Measurements from ENCODE around the gene CPE. TPM values are rescaled to one million over a fixed set of nuclear protein-coding genes. Genes with fewer than 3 reads are reported as not detected.

Gene CPE
- total and polyA plus RNA-seq, 2 donors (not counting 3 experiments of a cell fraction or from before 2014, with no cell fraction given): 2.7 to 9.2 TPM

DNA sequence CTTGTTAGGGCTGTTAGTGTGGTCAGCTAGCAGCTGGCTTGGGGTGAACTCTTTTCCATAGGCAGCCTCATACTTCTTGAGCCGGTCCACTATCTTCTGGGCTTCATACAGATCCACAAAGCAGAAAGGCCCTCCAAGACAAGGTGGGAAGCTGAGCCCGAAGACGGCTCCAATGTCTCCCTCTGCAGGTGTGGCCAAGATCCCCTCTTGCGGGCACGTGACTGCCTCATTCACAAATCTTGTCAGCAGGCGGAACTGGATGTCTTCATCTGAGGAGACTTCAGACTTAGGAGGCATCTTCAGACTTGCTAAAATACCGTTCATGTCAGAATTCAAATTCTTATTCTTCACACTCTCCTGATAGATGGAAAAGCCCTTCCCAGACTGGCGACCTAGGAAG, 25.3 kb downstream of the CPE start:
- Histone ChIP-seq H3K27me3 (ENCODE audit: control insufficient read depth in 2 of 2, insufficient read depth in 2 of 2, low read length in 2 of 2) (no peaks in the 10 kb centered on the region), H3K9me3 (replicated peaks; ENCODE audit: control insufficient read depth, insufficient read depth, low read length) (no peaks in the 10 kb centered on the region), H3K9me1 (replicated peaks; ENCODE audit: control insufficient read depth, extremely low read depth, insufficient read depth, low read length) (no peaks in the 10 kb centered on the region), H3K4me2 (ENCODE audit: insufficient read depth, low read length) (no peak overlapping the region), H3K4me3 (replicated peaks in 1 of 3; ENCODE audit: insufficient read depth in 1 of 3, low read depth in 1 of 3, low read length in 3 of 3) (no peak overlapping the region), H3K27ac (ENCODE audit: insufficient read depth, low read depth, low read length) (no peak overlapping the region), H3K36me3 (ENCODE audit: control insufficient read depth in 2 of 2, extremely low read depth in 1 of 2, insufficient read depth in 2 of 2, low read length in 2 of 2) (no peaks in the 10 kb centered on the region), H3K79me2 (ENCODE audit: control insufficient read depth, insufficient read depth, low read length) (no peaks in the 10 kb centered on the region), H4K20me1 (replicated peaks; ENCODE audit: control insufficient read depth, extremely low read depth, insufficient read depth, low read length) (no peaks in the 10 kb centered on the region), H3K4me1 (ENCODE audit: control insufficient read depth, extremely low read depth, insufficient read depth, low read length) (no peaks in the 10 kb centered on the region), H2AFZ (ENCODE audit: low read depth, low read length) (no peak overlapping the region), H3K9ac (replicated peaks; ENCODE audit: extremely low read depth, insufficient read depth, low read length) (no peak overlapping the region)
- FAIRE-seq: no peak
- no peak for DNase-seq (ENCODE audit: low read depth, low spot score)
- intact Hi-C loops (cut with micrococcal nuclease) (no loop called here), dilution Hi-C loops (cut with MboI; ENCODE audit: extremely low pct_ligation_motif_present, low sequenced_read_pairs) (no loop called here)
- CTCF ChIA-PET: no interaction called here
- POLR2A ChIA-PET: no interaction called here
- TF ChIP-seq, protein P1, sequence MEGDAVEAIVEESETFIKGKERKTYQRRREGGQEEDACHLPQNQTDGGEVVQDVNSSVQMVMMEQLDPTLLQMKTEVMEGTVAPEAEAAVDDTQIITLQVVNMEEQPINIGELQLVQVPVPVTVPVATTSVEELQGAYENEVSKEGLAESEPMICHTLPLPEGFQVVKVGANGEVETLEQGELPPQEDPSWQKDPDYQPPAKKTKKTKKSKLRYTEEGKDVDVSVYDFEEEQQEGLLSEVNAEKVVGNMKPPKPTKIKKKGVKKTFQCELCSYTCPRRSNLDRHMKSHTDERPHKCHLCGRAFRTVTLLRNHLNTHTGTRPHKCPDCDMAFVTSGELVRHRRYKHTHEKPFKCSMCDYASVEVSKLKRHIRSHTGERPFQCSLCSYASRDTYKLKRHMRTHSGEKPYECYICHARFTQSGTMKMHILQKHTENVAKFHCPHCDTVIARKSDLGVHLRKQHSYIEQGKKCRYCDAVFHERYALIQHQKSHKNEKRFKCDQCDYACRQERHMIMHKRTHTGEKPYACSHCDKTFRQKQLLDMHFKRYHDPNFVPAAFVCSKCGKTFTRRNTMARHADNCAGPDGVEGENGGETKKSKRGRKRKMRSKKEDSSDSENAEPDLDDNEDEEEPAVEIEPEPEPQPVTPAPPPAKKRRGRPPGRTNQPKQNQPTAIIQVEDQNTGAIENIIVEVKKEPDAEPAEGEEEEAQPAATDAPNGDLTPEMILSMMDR (IDR thresholded peaks at IDR 0.05; ENCODE audit: extremely low read depth in 1 of 2, insufficient read depth in 1 of 2, low read depth in 1 of 2, low read length in 2 of 2): no peak
- TF ChIP-seq POLR2AphosphoS5 (IDR thresholded peaks at IDR 0.05; ENCODE audit: insufficient read depth, low read depth, low read length) (no peak), MYC (IDR thresholded peaks at IDR 0.05; ENCODE audit: low read depth, low read length) (no peak), POLR2A (IDR thresholded peaks at IDR 0.05; ENCODE audit: low read depth, low read length) (no peak), GATA2 (IDR thresholded peaks at IDR 0.05; ENCODE audit: insufficient read depth, insufficient read length, low read depth, low read length) (no peak)
- TF ChIP-seq, protein P2, sequence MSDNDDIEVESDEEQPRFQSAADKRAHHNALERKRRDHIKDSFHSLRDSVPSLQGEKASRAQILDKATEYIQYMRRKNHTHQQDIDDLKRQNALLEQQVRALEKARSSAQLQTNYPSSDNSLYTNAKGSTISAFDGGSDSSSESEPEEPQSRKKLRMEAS (IDR thresholded peaks at IDR 0.05; ENCODE audit: insufficient read depth, insufficient read length): no peak
- BruUV-seq (replicated peaks): no TSS peak

DNA sequence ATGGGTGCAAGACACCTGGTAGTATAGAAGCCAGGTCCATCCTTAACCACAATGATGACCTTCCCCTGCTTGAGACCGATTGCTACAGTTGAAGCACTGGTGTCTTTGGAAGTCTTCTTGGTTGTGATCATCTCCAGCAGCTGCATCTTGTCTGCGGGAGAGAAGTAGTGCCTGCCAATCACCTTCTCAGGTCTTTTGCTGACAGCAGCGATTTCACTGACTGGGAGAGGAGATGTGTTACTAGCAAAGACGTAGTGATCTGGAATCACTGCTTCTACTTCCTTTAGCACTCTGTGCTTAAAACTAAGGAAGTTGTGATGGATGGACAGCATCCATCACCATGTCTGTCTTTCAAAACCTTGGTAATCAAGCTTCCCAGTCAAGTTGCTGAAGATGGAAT, 25.9 kb downstream of the CPE start:
- CTCF ChIA-PET: interaction anchor here (1.1 kb wide), 1 partner anchor 274 kb away, joined by 3 read pairs; no protein-coding TSS in a partner anchor

More for the DNA sequence above, 25.9 kb downstream of the CPE start:
- intact Hi-C loops (cut with micrococcal nuclease) (no loop called here), dilution Hi-C loops (cut with MboI; ENCODE audit: extremely low pct_ligation_motif_present, low sequenced_read_pairs) (no loop called here)
- Histone ChIP-seq H3K4me1 (ENCODE audit: control insufficient read depth, extremely low read depth, insufficient read depth, low read length) (no peaks in the 10 kb centered on the region), H3K4me2 (ENCODE audit: insufficient read depth, low read length) (no peak overlapping the region), H3K9me1 (replicated peaks; ENCODE audit: control insufficient read depth, extremely low read depth, insufficient read depth, low read length) (no peaks in the 10 kb centered on the region), H3K27ac (ENCODE audit: insufficient read depth, low read depth, low read length) (no peak overlapping the region), H4K20me1 (replicated peaks; ENCODE audit: control insufficient read depth, extremely low read depth, insufficient read depth, low read length) (no peaks in the 10 kb centered on the region), H3K9ac (replicated peaks; ENCODE audit: extremely low read depth, insufficient read depth, low read length) (no peak overlapping the region), H2AFZ (ENCODE audit: low read depth, low read length) (no peak overlapping the region), H3K4me3 (replicated peaks in 1 of 3; ENCODE audit: insufficient read depth in 1 of 3, low read depth in 1 of 3, low read length in 3 of 3) (no peak overlapping the region), H3K79me2 (ENCODE audit: control insufficient read depth, insufficient read depth, low read length) (no peaks in the 10 kb centered on the region), H3K27me3 (ENCODE audit: control insufficient read depth in 2 of 2, insufficient read depth in 2 of 2, low read length in 2 of 2) (no peaks in the 10 kb centered on the region), H3K9me3 (replicated peaks; ENCODE audit: control insufficient read depth, insufficient read depth, low read length) (no peaks in the 10 kb centered on the region), H3K36me3 (ENCODE audit: control insufficient read depth in 2 of 2, extremely low read depth in 1 of 2, insufficient read depth in 2 of 2, low read length in 2 of 2) (no peaks in the 10 kb centered on the region)
- POLR2A ChIA-PET: no interaction called here
- no peak for TF ChIP-seq FOS (IDR thresholded peaks at IDR 0.05; ENCODE audit: borderline replicate concordance, insufficient read depth, low read length)
- no peak for TF ChIP-seq POLR2A (IDR thresholded peaks at IDR 0.05; ENCODE audit: low read depth, low read length)
- TF ChIP-seq, protein P1 (IDR thresholded peaks at IDR 0.05; ENCODE audit: extremely low read depth in 1 of 2, insufficient read depth in 1 of 2, low read depth in 1 of 2, low read length in 2 of 2): no peak
- TF ChIP-seq GATA2 (IDR thresholded peaks at IDR 0.05; ENCODE audit: insufficient read depth, insufficient read length, low read depth, low read length): no peak
- no peak for TF ChIP-seq EZH2 (IDR thresholded peaks at IDR 0.05; ENCODE audit: borderline replicate concordance, low read depth, low read length, severe bottlenecking)
- TF ChIP-seq POLR2AphosphoS5 (IDR thresholded peaks at IDR 0.05; ENCODE audit: insufficient read depth, low read depth, low read length): no peak
- no peak for TF ChIP-seq JUN (IDR thresholded peaks at IDR 0.05; ENCODE audit: borderline replicate concordance, insufficient read depth, insufficient read length, low read depth)
- TF ChIP-seq, protein P2 (IDR thresholded peaks at IDR 0.05; ENCODE audit: insufficient read depth, insufficient read length): no peak
- no peak for TF ChIP-seq MYC (IDR thresholded peaks at IDR 0.05; ENCODE audit: low read depth, low read length)
- FAIRE-seq: no peak
- no peak for DNase-seq (ENCODE audit: low read depth, low spot score)
- BruUV-seq (replicated peaks): no TSS peak

Measured in endothelial cell of umbilical vein (primary cell).